Fibroblast of skin of scalp (primary cell): ENCODE measurements around the gene CNTROB.
A peak's percentile ranks its signal among the peaks of the same experiment; 100 is the strongest.

Source experiments
- DNase-seq: peaks from one replicate; pipeline ENCODE4 v3.0.0-alpha.2; 2013

Gene CNTROB

DNA sequence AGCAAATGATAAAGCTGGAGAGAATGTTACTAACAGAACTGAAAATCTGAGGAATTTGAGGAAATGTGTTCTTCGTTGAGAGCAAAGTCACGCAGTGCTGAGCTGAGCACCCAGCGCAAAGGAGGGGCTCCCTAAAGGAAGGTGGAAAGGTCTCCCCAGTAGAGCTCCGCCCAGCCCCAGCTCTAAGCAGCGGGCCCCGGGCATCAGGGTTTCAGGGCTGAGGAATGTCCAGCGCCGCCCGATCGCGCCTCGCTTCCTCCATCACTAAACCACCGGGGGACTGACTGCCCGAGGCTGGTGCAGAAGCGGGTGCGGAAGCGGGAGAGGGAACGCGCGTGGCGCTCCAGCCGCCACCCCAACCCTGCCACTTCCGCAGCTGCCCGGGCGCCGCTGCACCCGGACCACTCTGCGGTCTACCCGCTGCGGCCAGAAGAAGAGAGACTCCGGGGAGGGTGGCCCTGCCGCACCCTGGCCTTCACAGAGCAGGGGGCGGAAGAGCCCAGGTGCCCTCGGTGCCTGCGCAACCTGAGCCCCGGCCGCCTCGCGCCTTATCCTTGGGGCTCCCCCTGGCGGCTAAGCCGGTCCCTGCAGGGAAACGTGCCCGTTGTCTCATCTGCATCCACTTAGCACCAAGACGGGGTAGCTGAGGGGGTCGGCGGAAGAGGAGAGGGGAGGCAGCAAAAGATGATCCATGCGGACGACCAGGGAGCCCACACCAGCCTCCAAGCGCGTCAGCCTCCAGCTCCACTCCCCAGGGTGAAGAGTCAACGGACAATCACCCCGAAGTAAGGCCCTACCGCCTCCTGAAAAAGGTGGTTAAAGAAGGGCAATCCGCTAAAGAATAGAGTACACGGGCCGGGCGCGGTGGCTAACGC lies 58.0 kb downstream of the CNTROB start:
- DNase-seq = peak; percentile 67

DNA sequence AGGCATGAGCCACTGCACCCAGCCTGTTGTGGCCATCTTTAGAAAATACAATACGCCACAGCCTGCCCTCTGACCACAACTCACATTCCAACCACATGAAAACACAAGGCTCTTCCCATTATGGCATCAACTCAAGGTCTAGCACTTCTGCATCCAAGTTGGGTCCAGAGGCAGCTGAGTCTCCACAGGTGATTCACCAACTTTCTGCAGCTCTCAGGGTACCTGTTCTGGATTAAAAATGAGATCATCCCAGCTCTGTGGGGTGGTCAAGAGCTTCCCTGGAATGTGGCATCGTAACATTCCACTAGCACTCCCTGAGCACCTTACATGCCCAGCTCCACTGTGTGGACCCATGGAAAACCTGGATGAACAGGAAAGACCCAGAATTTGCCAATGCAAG lies 60.5 kb downstream of the CNTROB start:
- no peak for DNase-seq

DNA sequence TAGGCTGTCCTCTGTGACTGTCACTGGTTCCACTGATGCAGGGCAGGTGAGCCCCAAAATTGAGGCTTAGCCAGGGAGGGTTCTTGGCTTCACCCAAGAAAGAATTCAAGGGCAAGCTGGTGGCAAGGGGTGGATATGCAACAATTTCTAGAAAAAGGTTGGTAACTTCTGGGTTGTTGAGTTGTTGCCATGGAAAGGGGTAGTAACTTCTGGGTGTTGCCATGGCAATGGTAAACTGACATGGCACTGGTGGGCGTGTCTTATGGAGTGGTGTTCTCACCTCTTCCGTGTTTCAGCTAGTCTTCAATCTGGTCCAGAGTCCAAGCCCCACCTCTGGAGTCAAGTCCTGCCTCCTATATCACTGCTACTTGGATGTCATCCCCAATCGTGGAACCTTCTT lies 60.9 kb downstream of the CNTROB start:
- DNase-seq = no peak

DNA sequence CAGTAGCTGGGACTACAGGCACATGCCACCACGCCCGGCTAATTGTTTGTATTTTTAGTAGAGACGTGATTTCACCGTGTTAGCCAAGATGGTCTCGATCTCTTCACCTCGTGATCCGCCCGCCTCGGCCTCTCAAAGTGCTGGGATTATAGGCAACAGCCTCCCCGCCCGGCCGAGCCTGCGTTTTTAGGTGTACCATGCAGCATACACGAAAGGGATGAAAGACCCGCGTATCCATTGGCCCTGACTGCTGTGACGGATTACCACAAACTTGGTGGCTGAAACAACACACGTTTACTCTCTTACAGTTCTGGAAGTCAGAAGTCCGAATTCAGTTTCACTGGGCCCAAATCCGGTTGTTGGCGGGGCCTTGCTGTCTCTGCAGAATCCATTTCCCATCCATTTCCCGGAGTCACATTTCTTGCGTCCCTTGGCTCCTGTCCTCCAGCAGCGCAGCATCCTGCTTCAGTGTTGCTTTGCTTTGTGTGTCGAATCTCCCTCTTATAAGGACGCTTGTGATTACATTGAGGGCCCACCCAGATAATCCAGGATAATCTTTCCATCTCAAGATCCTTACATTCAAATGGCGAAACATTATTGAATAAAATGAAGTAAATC lies 62.1 kb downstream of the CNTROB start:
- DNase-seq = no peak

DNA sequence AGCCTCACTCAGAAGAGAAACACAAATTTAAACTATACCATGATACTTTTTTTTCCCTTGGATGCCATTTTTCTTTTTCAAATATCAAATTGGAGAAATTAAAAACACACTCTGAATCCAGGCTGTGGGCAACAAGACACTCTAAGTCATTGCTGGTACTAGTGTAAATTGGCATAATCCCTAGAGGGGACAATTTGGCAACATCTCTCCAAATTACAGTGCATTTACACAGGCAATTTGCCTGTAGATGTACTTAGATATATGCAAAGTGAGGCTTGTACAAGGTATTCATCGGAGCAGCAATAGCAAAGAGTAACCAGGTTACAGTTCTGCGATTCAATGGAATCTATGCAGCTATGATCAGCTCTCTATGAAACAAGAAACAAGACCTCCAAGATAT lies 63.7 kb downstream of the CNTROB start:
- no peak for DNase-seq

DNA sequence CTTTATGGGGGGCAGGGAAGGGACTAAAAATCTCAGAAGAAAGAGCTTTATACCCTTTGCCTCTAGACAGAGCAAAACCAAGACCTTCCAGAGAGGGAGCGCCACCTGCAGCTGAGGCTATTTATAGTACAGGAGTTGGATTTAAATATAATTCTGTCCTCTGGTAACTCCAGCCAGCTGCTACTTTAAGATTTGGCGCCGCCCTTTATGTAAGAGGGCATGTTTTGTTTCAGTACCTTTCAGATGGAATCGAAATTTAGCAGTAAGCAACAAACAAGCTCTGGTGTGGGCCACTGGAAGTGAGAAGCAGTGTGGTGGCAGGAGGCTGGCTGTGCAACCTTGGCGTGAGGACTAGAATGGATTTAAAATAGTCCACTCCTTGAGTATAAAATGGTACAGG lies 65.2 kb downstream of the CNTROB start:
- DNase-seq = peak; percentile 31
